H9 (cell line): ENCODE data around the gene SDK1. TPM values are rescaled to one million over a fixed set of nuclear protein-coding genes. Genes with fewer than 3 reads are reported as not detected.

Experiments used
- DNase-seq: peaks from one replicate; pipeline ENCODE4 v3.0.0-alpha.2; 2017
- H2AFZ ChIP-seq: one replicate; pipeline ENCODE4 v1.6.1; 2013; ENCODE audit warnings: mild to moderate bottlenecking, low read length, control low read depth, moderate library complexity
- H2AK5ac ChIP-seq: 2 replicates; pipeline ENCODE4 v1.6.1; 2013; ENCODE audit warnings: low read length, control low read depth, mixed read lengths; ENCODE audit not compliant: insufficient read length
- H2BK120ac ChIP-seq: one replicate; pipeline ENCODE4 v1.6.1; 2013; ENCODE audit warnings: low read depth, mild to moderate bottlenecking, low read length, control low read depth, inconsistent platforms; ENCODE audit not compliant: poor library complexity, severe bottlenecking
- H2BK12ac ChIP-seq: 2 replicates; pipeline ENCODE4 v1.6.1; 2013; ENCODE audit warnings: low read length, control low read depth, mixed read lengths, low read depth; ENCODE audit not compliant: insufficient read length
- H2BK15ac ChIP-seq: 2 replicates; pipeline ENCODE4 v1.6.1; 2013; ENCODE audit warnings: low read depth, low read length, control low read depth
- H2BK20ac ChIP-seq: one replicate; pipeline ENCODE4 v1.6.1; 2013; ENCODE audit warnings: low read depth, mild to moderate bottlenecking, low read length, control low read depth, inconsistent platforms; ENCODE audit not compliant: poor library complexity, severe bottlenecking
- H2BK5ac ChIP-seq: 2 replicates; pipeline ENCODE4 v1.6.1; 2013; ENCODE audit warnings: low read length, control low read depth, mixed read lengths; ENCODE audit not compliant: insufficient read length
- H3K14ac ChIP-seq: 2 replicates; pipeline ENCODE4 v1.6.1; 2013; ENCODE audit warnings: low read length, control low read depth; ENCODE audit not compliant: insufficient read depth
- H3K18ac ChIP-seq: 2 replicates; pipeline ENCODE4 v1.6.1; 2013; ENCODE audit warnings: low read depth, mild to moderate bottlenecking, mixed read lengths, low read length, control low read depth; ENCODE audit not compliant: insufficient read length
- H3K23ac ChIP-seq: 2 replicates; pipeline ENCODE4 v1.6.1; 2013; ENCODE audit warnings: low read length, control low read depth, mixed read lengths, low read depth; ENCODE audit not compliant: insufficient read length
- H3K23me2 ChIP-seq: 2 replicates; pipeline ENCODE4 v1.6.1; 2013; ENCODE audit warnings: low read depth, mild to moderate bottlenecking, mixed read lengths, low read length, control low read depth; ENCODE audit not compliant: insufficient read length, poor library complexity, severe bottlenecking
- H3K27ac ChIP-seq: 2 replicates; pipeline ENCODE4 v1.5.1; 2013; ENCODE audit warnings: low read length, control low read depth, mixed read lengths, low read depth; ENCODE audit not compliant: insufficient read length
- H3K27me3 ChIP-seq: 2 replicates; pipeline ENCODE4 v1.6.1; 2013; ENCODE audit warnings: low read length, control low read depth, inconsistent platforms; ENCODE audit not compliant: insufficient read depth
- H3K4ac ChIP-seq: 2 replicates; pipeline ENCODE4 v1.6.1; 2013; ENCODE audit warnings: low read depth, mild to moderate bottlenecking, control low read depth, inconsistent platforms, low read length, moderate library complexity
- H3K4me1 ChIP-seq: 2 replicates; pipeline ENCODE4 v1.6.1; 2013; ENCODE audit warnings: low read length, control low read depth, inconsistent platforms; ENCODE audit not compliant: insufficient read depth
- H3K4me2 ChIP-seq: 2 replicates; pipeline ENCODE4 v1.6.1; 2013; ENCODE audit warnings: low read length, control low read depth, mixed read lengths; ENCODE audit not compliant: insufficient read length, insufficient read depth
- H3K56ac ChIP-seq: 2 replicates; pipeline ENCODE4 v1.6.1; 2013; ENCODE audit warnings: low read depth, mild to moderate bottlenecking, mixed read lengths, low read length, control low read depth; ENCODE audit not compliant: insufficient read length
- H3K79me1 ChIP-seq: 2 replicates; pipeline ENCODE4 v1.6.1; 2013; ENCODE audit warnings: low read depth, mild to moderate bottlenecking, moderate library complexity, low read length, control low read depth, inconsistent platforms; ENCODE audit not compliant: insufficient read depth, poor library complexity, severe bottlenecking
- H3K79me2 ChIP-seq: 2 replicates; pipeline ENCODE4 v1.6.1; 2013; ENCODE audit warnings: low read length, control low read depth, inconsistent platforms; ENCODE audit not compliant: insufficient read depth
- H3K9ac ChIP-seq: 2 replicates; pipeline ENCODE4 v1.6.1; 2013; ENCODE audit warnings: low read length, control low read depth, mixed read lengths; ENCODE audit not compliant: insufficient read length; ENCODE audit errors: extremely low read depth
- H3K9me3 ChIP-seq: one replicate; pipeline ENCODE4 v1.6.1; 2013; ENCODE audit warnings: low read depth, low read length, inconsistent platforms; ENCODE audit not compliant: control insufficient read depth
- H3T11ph ChIP-seq: one replicate; pipeline ENCODE4 v1.6.1; 2013; ENCODE audit warnings: mild to moderate bottlenecking, low read length, control low read depth, inconsistent platforms
- H4K20me1 ChIP-seq: one replicate; pipeline ENCODE4 v1.6.1; 2013; ENCODE audit not compliant: control insufficient read depth, insufficient read length, insufficient read depth
- H4K5ac ChIP-seq: 2 replicates; pipeline ENCODE4 v1.6.1; 2013; ENCODE audit warnings: low read depth, mild to moderate bottlenecking, mixed read lengths, low read length, control low read depth; ENCODE audit not compliant: insufficient read length
- H4K8ac ChIP-seq: replicated peaks from 2 replicates; pipeline ENCODE4 v1.6.1; 2013; ENCODE audit warnings: low read length, control low read depth, mixed read lengths, low read depth; ENCODE audit not compliant: insufficient read length
- H4K91ac ChIP-seq: 2 replicates; pipeline ENCODE4 v1.6.1; 2013; ENCODE audit warnings: low read depth, mild to moderate bottlenecking, moderate library complexity, mixed read lengths, low read length, control low read depth; ENCODE audit not compliant: insufficient read length
- H3K27ac Mint-ChIP-seq, 3 experiments: 2 replicates in 2 of 3; 3 replicates in 1 of 3; pipeline ENCODE4 v1.8.0; 2020 to 2021; ENCODE audit warnings: mixed read lengths in 3 of 3, mild to moderate bottlenecking in 1 of 3, moderate library complexity in 1 of 3
- H3K27me3 Mint-ChIP-seq: 2 replicates; pipeline ENCODE4 v1.8.0; 2021; ENCODE audit warnings: low read depth, mild to moderate bottlenecking, moderate library complexity, mixed read lengths
- H3K36me3 Mint-ChIP-seq, 3 experiments: 2 replicates in 2 of 3; 3 replicates in 1 of 3; pipeline ENCODE4 v1.8.0; 2020 to 2021; ENCODE audit warnings: low read depth in 3 of 3, mixed read lengths in 3 of 3; ENCODE audit not compliant: insufficient read depth in 1 of 3
- H3K4me1 Mint-ChIP-seq, 2 experiments: 2 replicates each; pipeline ENCODE4 v1.8.0; 2020; ENCODE audit warnings: mixed read lengths in 2 of 2
- H3K4me3 Mint-ChIP-seq, 2 experiments: 2 replicates in 1 of 2; 3 replicates in 1 of 2; pipeline ENCODE4 v1.8.0; 2020 to 2021; ENCODE audit warnings: mild to moderate bottlenecking in 2 of 2, mixed read lengths in 2 of 2, moderate library complexity in 1 of 2
- H3K9me3 Mint-ChIP-seq, 2 experiments: 2 replicates in 1 of 2; 3 replicates in 1 of 2; pipeline ENCODE4 v1.8.0; 2020; ENCODE audit warnings: mild to moderate bottlenecking in 2 of 2, mixed read lengths in 2 of 2, moderate library complexity in 1 of 2
- WGBS: extraction: QIAGEN DNeasy Blood & Tissue Kit; methylation state at CpG from one replicate; pipeline ENCODE4 v1.1.7; 2013; ENCODE audit warnings: missing lambda C conversion rate, low lambda C conversion rate, mixed read lengths; ENCODE audit not compliant: insufficient read length; ENCODE audit errors: extremely low coverage; 5-methylcytosine and 5-hydroxymethylcytosine counted together
- total RNA-seq: library from RNA; stranded (reverse); gene quantifications from 2 replicates; pipeline ENCODE4 v1.2.1, GENCODE V29; 2021
- TF ChIP-seq, protein P1 (sequence below): fragments of 200-600 bp; sonication (generic); conservative IDR thresholded peaks from 3 replicates; pipeline ENCODE4 v1.8.0; 2021; ENCODE audit warnings: antibody characterized with exemption, mild to moderate bottlenecking

SDK1 gene
- total RNA-seq, 1 experiment from 2014 or later: 8.7 TPM

DNA sequence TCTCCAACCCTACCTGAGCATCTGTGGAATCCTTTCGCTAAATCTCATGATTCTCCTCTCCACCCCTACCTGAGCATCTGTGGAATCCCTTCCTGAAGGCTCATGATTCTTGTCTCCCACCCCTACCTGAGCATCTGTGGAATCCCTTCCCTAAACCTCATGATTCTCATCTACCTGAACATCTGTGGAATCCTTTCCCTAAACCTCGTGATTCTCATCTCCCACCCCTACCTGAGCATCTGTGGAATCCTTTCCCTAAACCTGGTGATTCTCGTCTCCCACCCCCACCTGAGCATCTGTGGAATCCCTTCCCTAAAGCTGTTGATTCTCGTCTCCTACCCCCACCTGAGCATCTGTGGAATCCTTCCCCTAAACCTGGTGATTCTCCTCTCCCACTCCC is 342.0 kb downstream of the SDK1 start:
- Mint-ChIP-seq H3K27me3 (no peaks in the 10 kb centered on the region), H3K4me1 (no peaks in the 10 kb centered on the region), H3K36me3 (peaks cover 0 to 7% (median 0%) of the 10 kb centered on the region in 3 experiments; a peak in 2 of 7 replicates), H3K4me3 (no peak overlapping the region), H3K27ac (peak overlapping the region in 2 of 3 experiments; percentile 34 to 60; a peak in 3 of 7 replicates), H3K9me3 (no peaks in the 10 kb centered on the region)
- Histone ChIP-seq H3K14ac (no peak overlapping the region), H3K56ac (no peak overlapping the region), H3K27ac (no peak overlapping the region), H3K4ac (no peak overlapping the region), H4K5ac (no peak overlapping the region), H2BK12ac (no peak overlapping the region), H3K27me3 (no peaks in the 10 kb centered on the region), H3K4me2 (no peak overlapping the region), H4K91ac (no peak overlapping the region), H3K9me3 (no peaks in the 10 kb centered on the region), H2BK5ac (no peak overlapping the region), H3K4me1 (no peaks in the 10 kb centered on the region), H4K20me1 (no peaks in the 10 kb centered on the region), H2BK20ac (no peak overlapping the region), H3T11ph (no peak overlapping the region), H3K23me2 (no peaks in the 10 kb centered on the region), H3K9ac (no peak overlapping the region), H3K79me2 (no peaks in the 10 kb centered on the region), H3K79me1 (no peaks in the 10 kb centered on the region), H4K8ac (no peak overlapping the region), H3K23ac (no peak overlapping the region), H2AFZ (no peak overlapping the region), H2BK15ac (no peak overlapping the region), H2BK120ac (no peak overlapping the region), H3K18ac (no peak overlapping the region), H2AK5ac (no peak overlapping the region)
- DNase-seq: no peak
- no CpG with 5 or more reads among the region's 4 CpGs for WGBS
- TF ChIP-seq, protein P1, sequence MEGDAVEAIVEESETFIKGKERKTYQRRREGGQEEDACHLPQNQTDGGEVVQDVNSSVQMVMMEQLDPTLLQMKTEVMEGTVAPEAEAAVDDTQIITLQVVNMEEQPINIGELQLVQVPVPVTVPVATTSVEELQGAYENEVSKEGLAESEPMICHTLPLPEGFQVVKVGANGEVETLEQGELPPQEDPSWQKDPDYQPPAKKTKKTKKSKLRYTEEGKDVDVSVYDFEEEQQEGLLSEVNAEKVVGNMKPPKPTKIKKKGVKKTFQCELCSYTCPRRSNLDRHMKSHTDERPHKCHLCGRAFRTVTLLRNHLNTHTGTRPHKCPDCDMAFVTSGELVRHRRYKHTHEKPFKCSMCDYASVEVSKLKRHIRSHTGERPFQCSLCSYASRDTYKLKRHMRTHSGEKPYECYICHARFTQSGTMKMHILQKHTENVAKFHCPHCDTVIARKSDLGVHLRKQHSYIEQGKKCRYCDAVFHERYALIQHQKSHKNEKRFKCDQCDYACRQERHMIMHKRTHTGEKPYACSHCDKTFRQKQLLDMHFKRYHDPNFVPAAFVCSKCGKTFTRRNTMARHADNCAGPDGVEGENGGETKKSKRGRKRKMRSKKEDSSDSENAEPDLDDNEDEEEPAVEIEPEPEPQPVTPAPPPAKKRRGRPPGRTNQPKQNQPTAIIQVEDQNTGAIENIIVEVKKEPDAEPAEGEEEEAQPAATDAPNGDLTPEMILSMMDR: no peak
